HG02610 (cell line): ENCODE measurements around the gene SYPL2.

ENCODE experiments used
- ATAC-seq: cut with Tn5 transposase; IDR thresholded peaks from one replicate; pipeline ENCODE4 v1.9.1; 2021; ENCODE audit warnings: mild to moderate bottlenecking, moderate library complexity; ENCODE audit not compliant: unreplicated experiment

Gene SYPL2

DNA sequence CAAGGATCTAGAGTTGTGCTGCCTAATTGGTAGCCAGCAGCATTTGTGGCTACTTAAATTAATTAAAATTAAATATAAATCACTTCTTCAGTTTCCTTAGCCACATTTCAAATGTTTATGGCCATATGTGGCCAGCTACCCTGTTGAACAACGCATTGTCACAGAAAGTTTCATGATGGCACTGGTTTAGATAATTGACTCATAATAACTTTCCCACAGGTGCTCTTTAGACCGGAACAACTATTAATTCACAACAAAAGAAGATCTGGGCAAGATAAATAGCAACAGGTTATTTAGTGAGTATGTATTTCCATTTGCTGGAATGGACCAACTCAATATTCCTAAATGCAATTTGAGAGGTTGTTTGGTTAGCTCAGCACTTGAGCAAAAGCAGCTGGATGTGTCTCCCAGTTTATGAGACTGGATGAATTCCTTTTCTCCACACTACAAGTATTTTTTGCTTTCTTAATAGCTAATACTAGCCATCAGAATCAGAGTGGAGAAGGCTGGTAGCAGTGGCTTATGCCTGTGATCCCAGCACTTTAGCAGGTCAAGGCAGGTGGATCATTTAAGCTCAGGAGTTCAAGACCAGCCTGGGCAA, 46.9 kb downstream of the SYPL2 start:
- ATAC-seq, result no peak

DNA sequence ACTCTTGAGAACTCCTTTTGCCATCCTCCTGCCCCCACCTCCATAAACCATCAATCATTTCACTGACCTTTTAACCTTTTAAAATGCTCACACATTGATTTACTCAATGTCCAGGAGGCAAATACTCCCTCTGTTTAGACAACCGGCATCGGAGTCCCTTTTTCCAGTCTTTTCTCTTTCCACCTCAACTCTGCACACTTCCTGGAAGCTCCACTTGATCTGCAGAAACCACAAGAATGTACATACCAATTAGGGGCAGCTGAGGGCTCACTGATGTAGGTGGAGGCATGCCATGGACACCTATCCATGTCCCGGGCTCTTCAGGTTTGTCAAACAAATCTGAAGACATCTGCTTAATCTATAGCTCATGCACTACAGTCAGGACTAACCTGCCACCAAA, 48.5 kb downstream of the SYPL2 start:
- no peak for ATAC-seq

DNA sequence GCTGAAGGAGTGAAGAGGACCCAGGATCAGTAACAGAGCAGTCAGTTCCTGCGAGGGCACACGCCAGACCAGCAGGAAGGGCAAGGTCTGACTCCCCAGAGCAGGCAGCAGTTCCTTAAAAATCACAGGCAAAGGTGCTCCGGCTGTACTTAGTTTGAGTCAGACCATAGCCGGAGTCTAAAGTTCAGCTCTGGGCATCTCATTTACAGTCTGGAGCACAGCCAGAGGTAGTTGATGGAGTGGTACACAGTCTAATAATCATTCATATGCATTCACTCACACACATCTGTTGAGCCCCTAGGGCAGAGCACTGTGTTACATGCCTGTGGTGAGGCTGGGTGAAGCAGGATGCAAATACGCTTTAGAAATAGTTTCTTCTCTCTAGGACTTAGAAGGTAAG, 50.5 kb downstream of the SYPL2 start:
- no peak for ATAC-seq

GRCh38 chr1:109517337-109517736, 51.0 kb downstream of the SYPL2 start:
- ATAC-seq, result no peak

- ATAC-seq, result no peak
Observed at GRCh38 chr1:109521002-109521951, 54.9 kb downstream of the SYPL2 start.

GRCh38 chr1:109522026-109522425, 55.7 kb downstream of the SYPL2 start:
- no peak for ATAC-seq

GRCh38 chr1:109523706-109524105, 57.4 kb downstream of the SYPL2 start:
- ATAC-seq, result no peak

DNA sequence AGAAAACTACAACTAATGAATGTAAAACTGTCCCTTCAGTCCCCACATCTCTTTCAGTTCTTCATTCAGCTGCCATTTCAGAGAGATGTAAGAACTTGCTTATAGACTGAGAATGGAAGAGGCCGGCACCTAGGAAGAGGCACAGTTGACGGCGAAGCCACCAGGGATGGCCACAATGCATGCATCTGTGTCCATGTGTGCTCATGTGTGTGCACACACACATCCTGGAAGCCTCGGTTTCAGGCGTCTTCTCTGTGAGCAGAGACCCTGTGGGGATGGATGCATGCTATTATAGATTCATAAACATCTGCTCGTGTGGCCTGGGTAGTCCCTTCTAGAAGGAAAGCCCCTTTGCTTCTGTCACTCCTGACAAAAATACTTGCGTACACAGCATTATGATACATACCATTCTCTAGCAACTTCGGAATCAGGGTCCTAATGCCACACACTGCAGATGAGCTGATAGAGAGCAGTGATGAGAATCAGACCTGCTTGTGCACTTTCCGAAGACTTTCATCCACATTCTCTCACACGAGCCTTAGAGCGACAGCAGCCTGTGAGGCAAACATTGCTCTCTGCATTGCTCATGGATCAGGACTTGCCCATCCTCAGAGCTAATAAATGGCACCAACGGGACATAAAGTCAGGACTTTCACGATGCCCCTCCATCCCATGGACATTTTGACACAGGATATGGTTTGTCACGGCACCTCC, 60.9 kb downstream of the SYPL2 start:
- ATAC-seq, result peak; percentile 76

GRCh38 chr1:109527846-109528695, 61.7 kb downstream of the SYPL2 start:
- ATAC-seq, result no peak

DNA sequence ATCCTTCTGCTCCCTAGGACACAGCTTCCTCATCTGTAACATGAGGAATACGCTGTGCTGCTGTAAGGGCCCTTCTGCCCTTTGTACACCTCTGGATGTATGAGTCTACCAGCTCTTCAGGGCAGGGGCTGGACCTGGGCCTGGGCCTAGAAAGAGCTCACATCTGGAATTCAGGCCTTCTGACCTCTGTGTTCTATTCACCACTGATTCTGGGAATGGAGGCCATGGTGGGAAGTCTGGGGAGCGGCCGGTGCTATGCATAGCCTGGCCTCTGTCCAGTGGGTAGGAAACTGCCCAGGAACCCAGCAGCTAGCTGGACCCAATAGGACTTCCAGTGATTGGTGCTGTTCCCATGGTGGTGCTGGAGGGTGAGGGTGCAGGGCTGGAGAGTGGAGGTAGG, 62.4 kb downstream of the SYPL2 start:
- no peak for ATAC-seq

DNA sequence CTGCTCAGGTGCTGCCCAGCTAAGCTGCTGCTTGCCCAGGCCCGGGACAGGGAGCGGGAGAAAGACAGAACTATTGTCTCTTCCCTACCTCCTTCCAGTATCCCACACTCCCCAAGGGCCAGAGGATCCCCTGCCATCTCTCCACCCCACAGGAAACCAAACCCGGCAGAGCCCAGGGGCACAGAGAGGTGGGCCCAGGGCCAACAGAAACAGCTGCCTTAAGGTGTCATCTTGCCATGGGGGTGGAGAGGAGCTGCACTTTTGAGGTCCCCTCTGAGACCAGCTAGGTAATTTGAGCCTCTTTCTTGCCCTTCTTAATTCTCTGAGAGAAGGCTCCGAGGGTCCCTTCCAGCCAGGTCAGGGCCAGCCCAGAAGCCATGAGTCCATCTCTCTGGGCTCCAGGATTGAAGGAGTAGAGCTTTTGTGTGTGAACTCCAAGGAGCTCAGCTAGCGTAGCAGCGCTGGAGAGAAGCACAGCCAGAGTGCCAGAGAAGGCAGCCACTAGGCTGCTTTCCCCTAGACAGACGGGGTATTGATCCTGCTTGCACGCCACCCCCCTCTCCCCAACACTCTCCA, 63.6 kb downstream of the SYPL2 start:
- no peak for ATAC-seq

GRCh38 chr1:109530457-109531087, 64.2 kb downstream of the SYPL2 start:
- no peak for ATAC-seq

- ATAC-seq, result no peak
Observed at GRCh38 chr1:109531380-109531779, 65.0 kb downstream of the SYPL2 start.
